Neuronal stem cell (in vitro differentiated cells): ENCODE data around the gene PRRT1.

Experiments
- DNase-seq: peaks from one replicate; pipeline ENCODE4 v3.0.0-alpha.2; 2013; ENCODE audit warnings: low spot score
- H2AFZ ChIP-seq: one replicate; pipeline ENCODE4 v1.6.1; 2013; ENCODE audit warnings: mild to moderate bottlenecking, low read length, inconsistent platforms
- H2AK5ac ChIP-seq: 2 replicates; pipeline ENCODE4 v1.6.1; 2013; ENCODE audit warnings: low read depth, mild to moderate bottlenecking, inconsistent platforms, low read length, moderate library complexity, mixed read lengths
- H2BK120ac ChIP-seq: 2 replicates; pipeline ENCODE4 v1.6.1; 2013; ENCODE audit warnings: low read depth, mild to moderate bottlenecking, inconsistent platforms, low read length, moderate library complexity, mixed read lengths
- H2BK12ac ChIP-seq: one replicate; pipeline ENCODE4 v1.6.1; 2013; ENCODE audit warnings: low read length, inconsistent platforms
- H2BK15ac ChIP-seq: 2 replicates; pipeline ENCODE4 v1.6.1; 2013; ENCODE audit warnings: mild to moderate bottlenecking, low read length, inconsistent platforms, mixed read lengths
- H2BK5ac ChIP-seq: one replicate; pipeline ENCODE4 v1.6.1; 2013; ENCODE audit warnings: inconsistent platforms, mild to moderate bottlenecking, low read length, moderate library complexity
- H3K14ac ChIP-seq: one replicate; pipeline ENCODE4 v1.6.1; 2013; ENCODE audit warnings: low read length, inconsistent platforms
- H3K18ac ChIP-seq: 2 replicates; pipeline ENCODE4 v1.6.1; 2013; ENCODE audit warnings: low read length, inconsistent platforms
- H3K23ac ChIP-seq: 2 replicates; pipeline ENCODE4 v1.6.1; 2013; ENCODE audit warnings: low read depth, mild to moderate bottlenecking, mixed read lengths, low read length, inconsistent platforms; ENCODE audit not compliant: poor library complexity
- H3K27ac ChIP-seq: replicated peaks from 3 replicates; pipeline ENCODE4 v1.5.1; 2013; ENCODE audit warnings: low read length, inconsistent platforms
- H3K27me3 ChIP-seq, 3 experiments: 2 replicates each; pipeline ENCODE4 v1.6.1; 2013; ENCODE audit warnings: low read length in 3 of 3, mild to moderate bottlenecking in 2 of 3, inconsistent platforms in 1 of 3, low read depth in 1 of 3, mixed read lengths in 1 of 3, moderate library complexity in 1 of 3; ENCODE audit not compliant: control insufficient read depth in 3 of 3, insufficient read depth in 3 of 3
- H3K36me3 ChIP-seq, 2 donors: replicated peaks in 1 of 2; 2 replicates each; pipeline ENCODE4 v1.6.1; 2013; ENCODE audit warnings: low read length in 2 of 2; ENCODE audit not compliant: control insufficient read depth in 2 of 2, insufficient read depth in 2 of 2
- H3K4ac ChIP-seq: 2 replicates; pipeline ENCODE4 v1.6.1; 2013; ENCODE audit warnings: inconsistent platforms, mild to moderate bottlenecking, low read length, moderate library complexity
- H3K4me1 ChIP-seq, 2 donors: 1 replicate in 1 of 2; 2 replicates in 1 of 2; pipeline ENCODE4 v1.6.1; 2013; ENCODE audit warnings: low read length in 2 of 2, low read depth in 1 of 2; ENCODE audit not compliant: control insufficient read depth in 2 of 2, insufficient read depth in 1 of 2
- H3K4me2 ChIP-seq: one replicate; pipeline ENCODE4 v1.6.1; 2013; ENCODE audit warnings: mild to moderate bottlenecking, low read length, inconsistent platforms; ENCODE audit not compliant: insufficient read depth, poor library complexity, severe bottlenecking
- H3K4me3 ChIP-seq, 2 donors: 2 replicates each; pipeline ENCODE4 v1.5.1; 2013; ENCODE audit warnings: low read length in 2 of 2, mild to moderate bottlenecking in 2 of 2, inconsistent platforms in 1 of 2, moderate library complexity in 1 of 2
- H3K79me1 ChIP-seq: one replicate; pipeline ENCODE4 v1.6.1; 2013; ENCODE audit warnings: low read depth, mild to moderate bottlenecking, inconsistent platforms, low read length, moderate library complexity
- H3K9ac ChIP-seq: one replicate; pipeline ENCODE4 v1.6.1; 2013; ENCODE audit warnings: mild to moderate bottlenecking, low read depth, low read length, inconsistent platforms; ENCODE audit not compliant: poor library complexity
- H3K9me3 ChIP-seq, 2 donors: replicated peaks in 1 of 2; 2 replicates each; pipeline versions ENCODE3 to v1.6.1; 2013; ENCODE audit warnings: low read length in 2 of 2, mild to moderate bottlenecking in 2 of 2, inconsistent platforms in 1 of 2, low read depth in 1 of 2, mixed read lengths in 1 of 2, moderate library complexity in 1 of 2; ENCODE audit not compliant: control insufficient read depth in 2 of 2, insufficient read depth in 1 of 2
- H4K8ac ChIP-seq: one replicate; pipeline ENCODE4 v1.6.1; 2013; ENCODE audit warnings: low read depth, mild to moderate bottlenecking, inconsistent platforms, low read length, moderate library complexity
- H4K91ac ChIP-seq: one replicate; pipeline ENCODE4 v1.6.1; 2013; ENCODE audit warnings: low read length, low read depth, mild to moderate bottlenecking, inconsistent platforms; ENCODE audit not compliant: poor library complexity
- WGBS, 2 donors: extraction: QIAGEN DNeasy Blood & Tissue Kit; methylation state at CpG; one replicate each; pipeline ENCODE4 v1.1.7; 2013; ENCODE audit warnings: missing lambda C conversion rate in 2 of 2, mixed read lengths in 1 of 2; ENCODE audit not compliant: insufficient read length in 2 of 2, insufficient replicate concordance in 1 of 2; ENCODE audit errors: extremely low coverage in 2 of 2; 5-methylcytosine and 5-hydroxymethylcytosine counted together

The PRRT1 gene

DNA sequence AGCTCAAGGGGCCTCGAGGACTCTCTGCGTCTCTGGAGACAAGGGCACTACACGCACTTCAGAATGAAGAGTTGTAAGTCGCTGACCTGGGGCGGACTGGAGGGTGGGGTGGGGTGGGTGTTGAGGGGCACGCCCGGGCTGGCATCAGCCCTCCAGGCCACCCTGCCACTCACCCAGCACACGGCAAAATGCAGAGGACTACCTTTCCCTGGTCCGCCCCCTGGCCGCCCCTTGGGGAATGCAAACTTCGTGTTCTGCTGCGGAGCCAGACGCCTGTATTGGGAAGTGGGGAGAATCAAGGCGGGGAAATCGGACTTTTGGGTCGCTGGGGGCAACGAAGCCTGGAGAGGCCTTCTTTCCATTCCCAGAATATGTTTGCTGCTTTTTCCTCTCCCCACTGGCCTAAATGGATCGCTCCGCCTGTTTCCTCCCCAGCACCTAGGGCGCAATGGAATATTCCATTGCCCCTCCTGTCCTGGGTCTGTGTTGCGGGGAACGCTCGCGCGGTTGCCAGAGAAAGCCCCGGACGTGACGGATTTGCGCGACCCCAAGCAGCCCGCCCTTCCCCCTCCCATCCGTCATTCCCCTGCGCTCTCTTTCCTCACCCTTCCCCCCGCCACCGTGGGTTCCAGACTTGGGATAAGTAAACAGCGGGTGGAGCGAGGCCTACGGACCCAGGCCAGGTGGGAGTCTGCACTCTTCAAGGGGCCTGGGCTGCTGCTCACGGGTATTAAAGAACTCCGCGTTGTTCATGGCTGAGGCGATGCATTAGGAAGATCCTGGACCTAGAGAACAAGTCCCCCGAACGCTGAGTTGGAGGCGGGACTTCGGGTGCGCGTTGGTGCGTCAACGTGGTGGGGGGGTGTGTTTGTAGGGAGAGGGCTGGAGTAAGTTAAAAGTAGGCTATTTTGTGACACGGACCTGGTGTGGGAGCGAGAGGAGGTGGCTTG lies 2.1 kb upstream of the PRRT1 start, which contains the start of gene PPT2:
Gene PPT2, plus strand, starts transcription at position 578 of the 950 bp plus-strand sequence. CDS start 454 bp downstream, outside the sequence.
- H3K36me3 ChIP-seq = peaks cover 25 to 38% of the 10 kb centered on the region in 2 donors

DNA sequence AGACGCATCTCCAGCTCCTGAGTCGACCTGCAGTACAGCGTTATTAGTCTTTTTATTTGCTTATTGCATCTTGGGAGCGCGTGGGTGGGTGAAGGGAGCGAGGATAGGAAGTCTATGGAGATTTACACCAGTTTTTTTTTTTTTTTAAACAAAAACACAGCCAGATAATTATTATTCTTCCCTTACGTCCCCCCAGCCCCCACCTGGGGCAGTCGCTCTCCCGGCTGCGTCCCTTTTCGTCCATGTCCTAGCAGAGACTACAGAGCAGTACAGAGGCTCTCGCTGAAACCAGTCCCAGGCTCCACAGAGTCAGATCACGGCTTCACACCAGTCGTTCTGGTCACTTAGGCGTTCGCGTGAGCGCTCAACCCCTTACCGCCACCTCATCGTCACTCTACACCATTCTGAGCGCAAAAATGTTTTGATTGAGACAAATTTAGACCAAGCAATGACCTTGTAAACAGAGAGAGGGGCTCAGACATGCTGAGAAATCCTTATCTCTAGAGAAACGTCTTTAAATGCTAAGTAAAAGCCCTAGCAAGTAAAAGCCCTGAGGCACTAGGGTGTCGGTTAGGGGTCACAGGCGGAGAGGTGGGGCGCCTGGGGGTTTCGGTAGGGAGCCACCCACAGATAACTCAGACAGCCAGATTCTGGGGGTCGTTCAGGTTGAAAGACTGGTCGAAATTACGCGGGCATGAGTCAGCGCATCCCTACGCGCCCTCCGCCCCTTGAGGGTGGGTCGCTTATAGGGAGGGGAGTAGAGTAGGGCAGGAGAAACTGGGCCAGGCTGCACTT lies 1.2 kb upstream of the PRRT1 start:
- Histone ChIP-seq H2BK5ac (peak overlapping the region; percentile 77), H2BK120ac (no peak overlapping the region), H4K8ac (no peak overlapping the region), H2AFZ (peak overlapping the region; percentile 76), H3K9me3 (no peaks in the 10 kb centered on the region), H2BK15ac (peak overlapping the region; percentile 56), H3K4ac (no peak overlapping the region), H2AK5ac (no peak overlapping the region), H3K14ac (no peak overlapping the region), H3K18ac (peak overlapping the region; percentile 92), H3K23ac (peak overlapping the region; percentile 89), H3K79me1 (peaks cover 19% of the 10 kb centered on the region), H3K4me1 (peaks cover 15 to 26% of the 10 kb centered on the region in 2 donors), H3K9ac (peak overlapping the region; percentile 27), H4K91ac (no peak overlapping the region), H3K36me3 (peaks cover 19 to 29% of the 10 kb centered on the region in 2 donors), H3K27me3 (peaks cover 0 to 31% (median 0%) of the 10 kb centered on the region in 3 experiments), H2BK12ac (no peak overlapping the region), H3K4me2 (peak overlapping the region; percentile 87), H3K27ac (peak overlapping the region; percentile 89), H3K4me3 (peak overlapping the region; percentile 60 to 97)
- WGBS, 2 donors = no CpG with 5 or more reads among the region's 35 CpGs
- no peak for DNase-seq

More for the DNA sequence above, 2.1 kb upstream of the PRRT1 start, which contains the start of gene PPT2:
- peak within 1 kb of the TSS; percentile 95 for H3K9ac ChIP-seq
- no peak within 1 kb of the TSS for H2BK12ac ChIP-seq
- peaks cover 15 to 26% of the 10 kb centered on the region in 2 donors for H3K4me1 ChIP-seq
- peak within 1 kb of the TSS; percentile 87 for H3K4me2 ChIP-seq
- no CpG with 5 or more reads among the region's 52 CpGs for WGBS, 2 donors
- peak within 1 kb of the TSS; percentile 89 for H3K27ac ChIP-seq
- H4K91ac ChIP-seq = no peak within 1 kb of the TSS
- peak within 1 kb of the TSS; percentile 60 to 97 for H3K4me3 ChIP-seq
- peak within 1 kb of the TSS; percentile 26 for H3K4ac ChIP-seq
- H2BK120ac ChIP-seq = peak within 1 kb of the TSS; percentile 62
- peaks cover 0 to 30% (median 0%) of the 10 kb centered on the region in 3 experiments for H3K27me3 ChIP-seq
- peak within 1 kb of the TSS; percentile 90 for H2BK5ac ChIP-seq
- no peak within 1 kb of the TSS for H4K8ac ChIP-seq
- peak within 1 kb of the TSS; percentile 56 for H2BK15ac ChIP-seq
- DNase-seq = peak; percentile 88
- H3K23ac ChIP-seq = peak within 1 kb of the TSS; percentile 89
- peak within 1 kb of the TSS; percentile 88 for H2AK5ac ChIP-seq
- peak within 1 kb of the TSS; percentile 76 for H2AFZ ChIP-seq
- peak within 1 kb of the TSS; percentile 94 for H3K18ac ChIP-seq
- H3K14ac ChIP-seq = peak within 1 kb of the TSS; percentile 86
- peaks cover 19% of the 10 kb centered on the region for H3K79me1 ChIP-seq
- no peaks in the 10 kb centered on the region for H3K9me3 ChIP-seq

DNA sequence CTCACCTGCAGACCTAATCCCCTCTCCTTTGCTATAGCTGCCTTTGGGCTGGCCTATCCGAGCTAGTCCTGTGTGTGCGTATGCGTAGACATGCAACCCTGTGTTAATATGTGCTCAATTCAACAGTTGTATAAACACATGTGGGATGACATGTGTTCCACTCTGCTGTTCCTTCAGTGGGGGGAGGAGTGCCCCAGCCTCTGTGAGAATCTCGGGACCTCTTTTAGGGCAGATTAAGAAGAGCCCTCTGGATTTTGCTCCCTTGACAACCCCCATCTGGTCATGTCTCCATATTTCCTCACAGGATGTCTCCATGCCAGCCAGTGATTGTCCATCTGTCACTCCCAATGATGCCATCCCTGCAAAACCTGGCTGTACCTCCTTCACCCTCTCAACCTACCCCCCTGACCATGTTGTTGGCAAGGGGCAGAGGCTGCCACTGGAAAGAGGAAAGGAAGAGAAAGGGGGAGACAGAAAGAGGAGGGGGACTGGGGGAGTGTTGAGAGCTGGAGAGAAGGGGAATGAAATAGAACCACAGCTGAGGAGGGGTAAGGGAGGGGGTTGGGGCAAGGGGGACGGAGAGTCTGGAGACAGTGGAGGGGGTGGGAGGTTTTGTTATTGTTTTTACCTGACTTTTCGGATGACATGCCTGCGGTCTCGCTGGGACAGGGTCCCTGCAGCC lies 417 bp downstream of the PRRT1 start:
- Histone ChIP-seq H3K36me3 (peaks cover 10 to 13% of the 10 kb centered on the region in 2 donors), H4K91ac (no peak overlapping the region), H3K9ac (no peak overlapping the region), H3K14ac (no peak overlapping the region), H2BK120ac (no peak overlapping the region), H3K79me1 (peaks cover 16% of the 10 kb centered on the region), H3K4me3 (peak overlapping the region; percentile 60 to 68), H3K18ac (peak overlapping the region; percentile 74), H3K4me1 (peaks cover 21 to 26% of the 10 kb centered on the region in 2 donors), H3K27ac (no peak overlapping the region), H3K4ac (no peak overlapping the region), H2BK12ac (no peak overlapping the region), H2BK15ac (no peak overlapping the region), H2AK5ac (no peak overlapping the region), H3K4me2 (peak overlapping the region; percentile 66), H4K8ac (no peak overlapping the region), H3K9me3 (no peaks in the 10 kb centered on the region), H3K23ac (no peak overlapping the region), H3K27me3 (peaks cover 0 to 33% (median 0%) of the 10 kb centered on the region in 3 experiments), H2AFZ (no peak overlapping the region), H2BK5ac (no peak overlapping the region)
- DNase-seq = no peak
- WGBS, 2 donors = no CpG with 5 or more reads among the region's 8 CpGs
